ENCODE data around the gene DAD1.
"Not testable (repeated sequence)": the region's sequence is repeated elsewhere in the genome, so short reads cannot be mapped to it uniquely, and the experiment has no call there.

DAD1 gene

GRCh38 chr14:22553445-22553844, 35.6 kb downstream of the DAD1 start:
- no peak for DNase-seq (ENCODE audit: low read depth in 3 of 3)

GRCh38 chr14:22552827-22553076, 36.3 kb downstream of the DAD1 start:
- DNase-seq (ENCODE audit: low read depth in 3 of 3): no peak

- no peak for DNase-seq (ENCODE audit: low read depth in 3 of 3)
Observed at GRCh38 chr14:22552001-22552826, 36.8 kb downstream of the DAD1 start.

GRCh38 chr14:22551605-22551997, 37.4 kb downstream of the DAD1 start:
- no peak for DNase-seq (ENCODE audit: low read depth in 3 of 3)

GRCh38 chr14:22549981-22550673, 38.9 kb downstream of the DAD1 start:
- peak in 1 of 3 experiments; percentile 52 for DNase-seq (ENCODE audit: low read depth in 3 of 3)

- DNase-seq (ENCODE audit: low read depth in 3 of 3): no peak
Observed at GRCh38 chr14:22549324-22549962, 39.6 kb downstream of the DAD1 start.

GRCh38 chr14:22547948-22548750, 40.9 kb downstream of the DAD1 start:
- DNase-seq (ENCODE audit: low read depth in 3 of 3): no peak

- no peak for DNase-seq (ENCODE audit: low read depth in 3 of 3)
Observed at GRCh38 chr14:22547313-22547947, 41.6 kb downstream of the DAD1 start.

- DNase-seq (ENCODE audit: low read depth in 3 of 3): no peak
Observed at GRCh38 chr14:22546722-22547071, 42.3 kb downstream of the DAD1 start.

- no peak for DNase-seq (ENCODE audit: low read depth in 3 of 3)
Observed at GRCh38 chr14:22545842-22546721, 42.9 kb downstream of the DAD1 start.

GRCh38 chr14:22544881-22545420, 44.1 kb downstream of the DAD1 start:
- no peak for DNase-seq (ENCODE audit: low read depth in 3 of 3)

GRCh38 chr14:22544406-22544805, 44.6 kb downstream of the DAD1 start:
- no peak for DNase-seq (ENCODE audit: low read depth in 3 of 3)

GRCh38 chr14:22543570-22544357, 45.3 kb downstream of the DAD1 start:
- DNase-seq (ENCODE audit: low read depth in 3 of 3): not testable (repeated sequence)

- DNase-seq (ENCODE audit: low read depth in 3 of 3): no peak
Observed at GRCh38 chr14:22542360-22542759, 46.7 kb downstream of the DAD1 start.

GRCh38 chr14:22541721-22542120, 47.3 kb downstream of the DAD1 start:
- no peak for DNase-seq (ENCODE audit: low read depth in 3 of 3)

- DNase-seq (ENCODE audit: low read depth in 3 of 3): no peak
Observed at GRCh38 chr14:22540811-22541360, 48.1 kb downstream of the DAD1 start.

GRCh38 chr14:22540293-22540692, 48.7 kb downstream of the DAD1 start:
- DNase-seq (ENCODE audit: low read depth in 3 of 3): no peak

- DNase-seq (ENCODE audit: low read depth in 3 of 3): no peak
Observed at GRCh38 chr14:22539831-22540230, 49.2 kb downstream of the DAD1 start.

GRCh38 chr14:22538671-22539228, 50.3 kb downstream of the DAD1 start:
- no peak for DNase-seq (ENCODE audit: low read depth in 3 of 3)

Data from stimulated activated CD4-positive, alpha-beta T cell treated with anti-CD3 and anti-CD28 coated beads, TNF-alpha, amount 100 ng/mL, for 4 hours (primary cell).